Prostate gland (tissue), 2 donors: ENCODE results near the gene THEM5. TPM values are rescaled to one million over a fixed set of nuclear protein-coding genes. Genes with fewer than 3 reads are reported as not detected.

Experiments
- DNase-seq: peaks from one replicate; pipeline ENCODE4 v3.0.0-alpha.2; 2019; ENCODE audit warnings: low spot score
- H3K27ac ChIP-seq, 2 donors: fragments of 200-600 bp; sonication (generic); 2 replicates each; pipeline ENCODE4 v1.5.1; 2017 to 2019
- H3K27me3 ChIP-seq: fragments of 200-600 bp; sonication (generic); replicated peaks from 2 replicates; pipeline ENCODE4 v1.5.1; 2019; ENCODE audit not compliant: insufficient read depth
- H3K36me3 ChIP-seq, 2 donors: fragments of 200-600 bp; sonication (generic); 1 replicate in 1 of 2; 2 replicates in 1 of 2; pipeline versions ENCODE4 v1.5.1 to v1.8.1; 2017 to 2019
- H3K4me1 ChIP-seq: fragments of 200-600 bp; sonication (generic); replicated peaks from 2 replicates; pipeline ENCODE4 v1.5.1; 2019
- H3K4me3 ChIP-seq, 2 donors: fragments of 200-600 bp; sonication (generic); 2 replicates each; pipeline ENCODE4 v1.5.1; 2017 to 2019
- H3K9me3 ChIP-seq: fragments of 200-600 bp; sonication (generic); 2 replicates; pipeline ENCODE4 v1.5.1; 2017
- CTCF ChIP-seq, 4 experiments: fragments of 200-600 bp in 2 of 4; fragments of 450-650 bp in 2 of 4; sonication (generic) in 2 of 4; IDR thresholded peaks; 1 replicate in 3 of 4; 2 replicates in 1 of 4; pipeline ENCODE4 v1.5.1; 2016 to 2019; ENCODE audit warnings: antibody characterized with exemption in 4 of 4, mild to moderate bottlenecking in 2 of 4, moderate library complexity in 2 of 4
- POLR2A ChIP-seq: fragments of 450-650 bp; IDR thresholded peaks from one replicate; pipeline ENCODE4 v1.6.1; 2016; ENCODE audit warnings: antibody characterized with exemption, mild to moderate bottlenecking
- POLR2AphosphoS5 ChIP-seq: sonication (generic); formaldehyde crosslinking; IDR thresholded peaks from one replicate; pipeline ENCODE4 v1.6.1; 2017; ENCODE audit warnings: antibody characterized with exemption
- WGBS: methylation state at CpG from one replicate; pipeline ENCODE4 v1.1.5; 2018; 5-methylcytosine and 5-hydroxymethylcytosine counted together
- intact Hi-C: fragments of 100-400 bp; cut with DNase I; formaldehyde crosslinking; loops from one replicate; pipeline ENCODE4 v1.14.2; 2022
- total RNA-seq, 2 donors: library from RNA; depleted of rRNA; stranded (reverse); fragments of >200 nt; gene quantifications; one replicate each; pipeline ENCODE4 v1.1.0, GENCODE V29; 2016

THEM5 gene
- total RNA-seq, 2 donors from 2014 or later, result not detected

- Histone ChIP-seq H3K27me3 (no peaks in the 10 kb centered on the region), H3K9me3 (no peaks in the 10 kb centered on the region), H3K27ac (no peak overlapping the region), H3K4me3 (no peak overlapping the region), H3K36me3 (no peaks in the 10 kb centered on the region), H3K4me1 (no peaks in the 10 kb centered on the region)
- TF ChIP-seq CTCF (IDR thresholded peaks at IDR 0.05), result no peak
- no peak for TF ChIP-seq POLR2A
- no peak for TF ChIP-seq POLR2AphosphoS5
- intact Hi-C loops, result no loop called here
- WGBS, result 79% methylated on average over 8 of the region's 8 CpGs
- DNase-seq, result no peak
Observed at GRCh38 chr1:151814971-151815545, 38.5 kb downstream of the THEM5 start.

DNA sequence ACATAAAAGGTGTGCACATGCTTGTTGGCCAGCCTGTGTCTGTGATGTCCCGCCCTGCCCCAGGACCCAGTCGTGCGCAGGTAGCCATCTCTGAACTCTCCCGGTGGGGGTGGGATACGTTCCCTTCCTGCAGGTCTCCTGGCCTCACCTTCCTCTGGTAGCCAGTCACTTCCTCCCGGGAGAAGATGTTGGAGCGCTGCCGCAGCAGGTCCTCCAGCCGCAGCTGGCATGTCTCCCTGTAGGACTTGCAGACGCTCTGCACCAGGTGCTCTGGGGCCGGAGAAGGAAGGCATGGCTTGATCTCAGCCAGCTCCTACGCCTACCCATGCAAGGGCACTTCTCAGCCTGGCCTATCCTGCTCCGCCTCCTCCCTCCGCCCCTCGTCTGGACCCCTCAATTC is 39.1 kb downstream of the THEM5 start:
- intact Hi-C loops, result no loop called here
- WGBS, result 87% methylated on average over 13 of the region's 15 CpGs
- no peak for DNase-seq
- Histone ChIP-seq H3K27ac (no peak overlapping the region), H3K27me3 (no peaks in the 10 kb centered on the region), H3K4me1 (no peaks in the 10 kb centered on the region), H3K4me3 (no peak overlapping the region), H3K36me3 (no peaks in the 10 kb centered on the region), H3K9me3 (no peaks in the 10 kb centered on the region)
- no peak for TF ChIP-seq CTCF (IDR thresholded peaks at IDR 0.05)
- no peak for TF ChIP-seq POLR2AphosphoS5
- no peak for TF ChIP-seq POLR2A

DNA sequence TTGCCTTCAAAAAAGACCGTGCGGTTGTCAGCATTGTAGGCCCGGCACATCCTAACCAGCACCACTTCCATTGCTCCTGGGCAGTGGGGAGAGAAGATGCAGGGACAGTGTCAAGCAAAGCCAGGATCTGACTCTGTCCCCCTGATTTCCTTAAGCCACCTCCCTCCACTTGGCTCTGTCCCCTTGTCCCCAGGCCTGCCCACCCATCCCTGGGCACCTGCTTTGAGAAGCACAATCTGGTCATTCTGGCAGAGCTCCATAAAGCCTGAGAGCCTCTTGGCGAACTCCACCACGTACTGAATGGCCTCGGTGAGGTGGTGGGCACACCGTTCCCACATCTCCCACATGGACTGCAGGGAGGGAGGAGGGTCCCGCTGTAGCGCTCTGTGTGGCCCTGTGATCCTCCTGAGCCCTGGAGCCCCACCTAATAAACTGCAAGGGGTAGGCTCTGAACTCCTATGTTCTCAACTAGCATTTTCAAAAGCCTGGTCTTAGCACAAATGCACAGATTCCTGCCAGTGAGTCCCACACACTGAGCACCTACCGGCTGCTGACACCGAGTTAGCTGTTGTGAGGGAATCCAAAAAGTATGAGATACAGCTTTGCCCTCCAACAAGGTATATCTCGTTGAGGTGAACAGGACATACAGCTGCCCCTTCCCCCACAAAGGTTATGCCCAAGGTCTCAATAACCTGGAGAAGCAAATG is 40.1 kb downstream of the THEM5 start:
- WGBS, result 90% methylated on average over 9 of the region's 12 CpGs
- Histone ChIP-seq H3K27me3 (no peaks in the 10 kb centered on the region), H3K4me3 (no peak overlapping the region), H3K27ac (no peak overlapping the region), H3K4me1 (no peaks in the 10 kb centered on the region), H3K9me3 (no peaks in the 10 kb centered on the region), H3K36me3 (no peaks in the 10 kb centered on the region)
- DNase-seq, result no peak
- TF ChIP-seq CTCF (IDR thresholded peaks at IDR 0.05) (no peak), POLR2A (no peak), POLR2AphosphoS5 (no peak)
- intact Hi-C loops, result no loop called here

GRCh38 chr1:151811181-151811580 is 42.3 kb downstream of the THEM5 start:
- no peaks in the 10 kb centered on the region for H3K4me1 ChIP-seq
- no peak overlapping the region for H3K27ac ChIP-seq
- H3K4me3 ChIP-seq, result no peak overlapping the region
- no peaks in the 10 kb centered on the region for H3K27me3 ChIP-seq
- 88% methylated on average over 9 of the region's 9 CpGs for WGBS
- no peaks in the 10 kb centered on the region for H3K36me3 ChIP-seq
- H3K9me3 ChIP-seq, result no peaks in the 10 kb centered on the region
- DNase-seq, result no peak
- intact Hi-C loops, result no loop called here
- no peak for TF ChIP-seq POLR2AphosphoS5
- no peak for TF ChIP-seq POLR2A
- no peak for TF ChIP-seq CTCF (IDR thresholded peaks at IDR 0.05)
